HK-2 (cell line): ENCODE data around the gene COL27A1.
"Not testable (repeated sequence)": the region's sequence is repeated elsewhere in the genome, so short reads cannot be mapped to it uniquely, and the experiment has no call there.

Experiments used
- DNase-seq: peaks from one replicate; pipeline ENCODE4 v3.0.0-alpha.2; 2018; ENCODE audit not compliant: unreplicated experiment

Gene COL27A1

GRCh38 chr9:114184071-114184470, 28.7 kb downstream of the COL27A1 start:
- no peak for DNase-seq

GRCh38 chr9:114184866-114185265, 29.5 kb downstream of the COL27A1 start:
- DNase-seq = no peak

GRCh38 chr9:114185570-114186490, 30.5 kb downstream of the COL27A1 start:
- no peak for DNase-seq

- DNase-seq = no peak
Observed at GRCh38 chr9:114186605-114187289, 31.4 kb downstream of the COL27A1 start.

- DNase-seq = no peak
Observed at GRCh38 chr9:114187827-114188226, 32.5 kb downstream of the COL27A1 start.

GRCh38 chr9:114189823-114190562, 34.7 kb downstream of the COL27A1 start:
- no peak for DNase-seq

GRCh38 chr9:114190563-114190905, 35.2 kb downstream of the COL27A1 start:
- no peak for DNase-seq

- DNase-seq = not testable (repeated sequence)
Observed at GRCh38 chr9:114191402-114191801, 36.1 kb downstream of the COL27A1 start.

- no peak for DNase-seq
Observed at GRCh38 chr9:114192539-114192938, 37.2 kb downstream of the COL27A1 start.

GRCh38 chr9:114193090-114193489, 37.8 kb downstream of the COL27A1 start:
- DNase-seq = no peak

GRCh38 chr9:114196117-114196516, 40.8 kb downstream of the COL27A1 start:
- no peak for DNase-seq

- DNase-seq = no peak
Observed at GRCh38 chr9:114196979-114197622, 41.8 kb downstream of the COL27A1 start.

GRCh38 chr9:114198249-114199040, 43.1 kb downstream of the COL27A1 start:
- DNase-seq = no peak

- DNase-seq = no peak
Observed at GRCh38 chr9:114200721-114201300, 45.5 kb downstream of the COL27A1 start.

- no peak for DNase-seq
Observed at GRCh38 chr9:114202396-114202795, 47.1 kb downstream of the COL27A1 start.

- DNase-seq = no peak
Observed at GRCh38 chr9:114202849-114203248, 47.5 kb downstream of the COL27A1 start.

GRCh38 chr9:114203410-114204140, 48.2 kb downstream of the COL27A1 start:
- no peak for DNase-seq

GRCh38 chr9:114204265-114204664, 48.9 kb downstream of the COL27A1 start:
- no peak for DNase-seq

- DNase-seq = no peak
Observed at GRCh38 chr9:114205171-114206015, 50.1 kb downstream of the COL27A1 start.
